Activated T-cell treated with anti-CD3 and anti-CD28 coated beads, Interleukin-2, amount 50 U/mL, for 72 hours (primary cell): ENCODE data around the gene RNF25. TPM values are rescaled to one million over a fixed set of nuclear protein-coding genes. Genes with fewer than 3 reads are reported as not detected.
"Not testable (repeated sequence)": the region's sequence is repeated elsewhere in the genome, so short reads cannot be mapped to it uniquely, and the experiment has no call there.

Experiments used
- ATAC-seq, 2 donors: fragments of 150-1000 bp; cut with Tn5 transposase; replicated peaks in 1 of 2; 2 replicates each; pipeline ENCODE4 v1.10.0; 2021; ENCODE audit warnings: moderate library complexity in 2 of 2, mild to moderate bottlenecking in 1 of 2
- DNase-seq, 2 donors: peaks; one replicate each; pipeline ENCODE4 v3.0.0; 2021 to 2022; ENCODE audit warnings: mixed read lengths in 1 of 2
- H3K27ac Mint-ChIP-seq: one replicate; pipeline ENCODE4 v1.8.0; 2022; ENCODE audit warnings: mild to moderate bottlenecking, moderate library complexity, mixed read lengths
- H3K27me3 Mint-ChIP-seq: one replicate; pipeline ENCODE4 v1.8.0; 2022; ENCODE audit warnings: low read depth, mixed read lengths
- H3K36me3 Mint-ChIP-seq, 2 donors: one replicate each; pipeline ENCODE4 v1.8.0; 2022; ENCODE audit warnings: mixed read lengths in 2 of 2, mild to moderate bottlenecking in 1 of 2; ENCODE audit not compliant: insufficient read depth in 2 of 2
- H3K4me1 Mint-ChIP-seq: one replicate; pipeline ENCODE4 v1.8.0; 2022; ENCODE audit warnings: low read depth, mixed read lengths
- H3K4me3 Mint-ChIP-seq, 2 donors: one replicate each; pipeline ENCODE4 v1.8.0; 2022; ENCODE audit warnings: mild to moderate bottlenecking in 2 of 2, mixed read lengths in 2 of 2, moderate library complexity in 2 of 2
- H3K9me3 Mint-ChIP-seq, 2 donors: one replicate each; pipeline ENCODE4 v1.8.0; 2022; ENCODE audit warnings: mixed read lengths in 2 of 2
- total RNA-seq, 2 donors: library from RNA; stranded (reverse); gene quantifications; one replicate each; pipeline ENCODE4 v1.2.3, GENCODE V29; 2022

Gene RNF25
- total RNA-seq, 2 donors from 2014 or later, result 18.5 to 24.5 TPM

DNA sequence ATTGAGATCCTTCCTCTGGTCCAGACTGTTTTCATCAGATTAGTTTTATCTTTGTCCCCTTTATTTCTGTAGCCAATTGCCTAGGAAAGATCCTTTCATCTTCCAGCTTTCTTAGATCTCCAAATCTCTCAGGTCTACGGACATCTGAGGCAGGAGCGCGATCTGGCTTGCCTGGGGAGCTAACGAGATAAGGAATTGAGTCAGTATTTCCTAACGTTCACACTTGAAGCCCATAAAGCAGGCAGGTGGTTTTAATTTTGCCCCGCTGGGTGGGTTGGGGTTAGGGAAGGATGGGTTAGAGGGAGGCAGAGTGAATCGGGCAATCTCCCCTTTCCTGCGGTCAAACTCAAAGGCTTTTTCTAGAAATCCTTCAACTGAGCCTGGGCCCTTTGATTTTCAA is 38.1 kb upstream of the RNF25 start:
- Mint-ChIP-seq H3K27me3 (peaks cover 12% of the 10 kb centered on the region), H3K27ac (no peak overlapping the region), H3K4me1 (peaks cover 18% of the 10 kb centered on the region), H3K4me3 (peak overlapping the region; percentile 99), H3K9me3 (no peaks in the 10 kb centered on the region), H3K36me3 (no peaks in the 10 kb centered on the region)
- DNase-seq (no peak), ATAC-seq (no peak)

DNA sequence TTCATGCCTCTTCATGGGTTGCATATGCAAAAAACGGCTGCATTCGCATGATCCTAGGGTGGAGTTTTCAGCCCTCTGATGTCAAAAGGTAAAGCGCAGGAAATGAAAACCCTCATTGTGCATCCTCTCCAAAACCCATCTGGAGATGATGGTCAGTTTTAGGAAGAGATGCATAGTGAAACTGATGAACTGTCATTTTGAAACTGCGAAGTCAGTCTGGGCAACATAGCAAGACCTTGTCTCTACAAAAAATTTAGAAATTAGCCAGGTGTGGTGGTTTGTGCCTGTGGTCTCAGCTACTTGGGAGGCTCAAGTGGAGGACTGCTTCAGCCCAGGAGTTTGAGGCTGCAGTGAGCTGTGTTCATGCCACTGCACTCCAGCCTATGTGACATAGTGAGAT is 36.3 kb upstream of the RNF25 start:
- ATAC-seq (no peak), DNase-seq (peak in 1 of 2 donors; percentile 5)
- H3K27me3 Mint-ChIP-seq, result peaks cover 12% of the 10 kb centered on the region
- H3K9me3 Mint-ChIP-seq, result no peaks in the 10 kb centered on the region
- H3K4me3 Mint-ChIP-seq, result no peak overlapping the region
- H3K36me3 Mint-ChIP-seq, result no peaks in the 10 kb centered on the region
- H3K27ac Mint-ChIP-seq, result peak overlapping the region; percentile 24
- H3K4me1 Mint-ChIP-seq, result peaks cover 11% of the 10 kb centered on the region

DNA sequence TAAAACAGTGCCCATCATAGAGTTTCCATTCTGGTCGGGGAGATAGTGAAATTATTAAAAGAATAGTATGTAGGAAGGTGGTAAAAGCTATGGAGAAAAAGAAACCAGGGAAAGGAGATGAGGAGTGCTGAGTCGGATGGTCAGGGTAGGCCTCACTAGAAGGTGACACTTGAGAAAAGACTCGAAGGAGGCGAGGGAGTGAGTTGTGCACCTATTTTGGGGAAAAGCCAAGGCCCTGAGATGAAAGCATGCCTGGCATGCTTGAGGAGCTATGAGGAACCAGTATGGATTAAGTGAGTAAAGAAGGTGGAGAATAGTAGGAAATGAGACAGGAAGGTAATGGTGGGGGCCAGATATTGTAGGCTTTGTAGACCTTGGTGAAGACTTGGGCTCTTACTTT is 31.5 kb upstream of the RNF25 start:
- Mint-ChIP-seq H3K4me1 (no peaks in the 10 kb centered on the region), H3K9me3 (no peaks in the 10 kb centered on the region), H3K27ac (no peak overlapping the region), H3K36me3 (no peaks in the 10 kb centered on the region), H3K4me3 (no peak overlapping the region), H3K27me3 (peaks cover 12% of the 10 kb centered on the region)
- DNase-seq (no peak), ATAC-seq (no peak)

DNA sequence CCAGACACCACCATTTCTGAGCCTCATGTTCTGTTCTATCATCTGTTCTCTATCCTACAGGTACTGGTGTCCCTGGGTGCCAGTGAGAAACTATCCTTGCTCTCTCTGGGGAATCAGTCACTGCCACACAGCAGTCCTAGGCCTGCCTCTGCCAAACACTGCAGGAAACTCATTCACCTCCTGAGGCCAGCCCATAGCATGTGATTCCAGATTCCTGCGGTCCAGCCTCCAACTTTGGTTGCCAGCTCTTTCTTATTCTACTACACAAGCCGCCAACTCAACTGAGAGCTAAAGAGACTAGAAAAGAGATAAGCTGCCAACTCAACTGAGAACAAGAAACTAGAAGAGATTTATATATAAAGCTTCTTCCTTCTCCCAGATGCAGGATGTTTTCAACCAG is 30.0 kb upstream of the RNF25 start:
- Mint-ChIP-seq H3K27ac (peak overlapping the region; percentile 16), H3K9me3 (no peaks in the 10 kb centered on the region), H3K27me3 (peaks cover 10% of the 10 kb centered on the region), H3K36me3 (no peaks in the 10 kb centered on the region), H3K4me1 (no peaks in the 10 kb centered on the region), H3K4me3 (no peak overlapping the region)
- no peak for ATAC-seq
- no peak for DNase-seq

DNA sequence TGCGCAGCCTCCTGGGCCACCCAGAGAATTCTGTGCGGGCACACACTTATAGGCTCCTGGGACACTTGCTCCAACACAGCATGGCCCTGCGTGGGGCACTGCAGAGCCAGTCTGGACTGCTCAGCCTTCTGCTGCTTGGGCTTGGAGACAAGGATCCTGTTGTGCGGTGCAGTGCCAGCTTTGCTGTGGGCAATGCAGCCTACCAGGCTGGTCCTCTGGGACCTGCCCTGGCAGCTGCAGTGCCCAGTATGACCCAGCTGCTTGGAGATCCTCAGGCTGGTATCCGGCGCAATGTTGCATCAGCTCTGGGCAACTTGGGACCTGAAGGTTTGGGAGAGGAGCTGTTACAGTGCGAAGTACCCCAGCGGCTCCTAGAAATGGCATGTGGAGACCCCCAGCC is 27.1 kb upstream of the RNF25 start:
- no peak for DNase-seq

DNA sequence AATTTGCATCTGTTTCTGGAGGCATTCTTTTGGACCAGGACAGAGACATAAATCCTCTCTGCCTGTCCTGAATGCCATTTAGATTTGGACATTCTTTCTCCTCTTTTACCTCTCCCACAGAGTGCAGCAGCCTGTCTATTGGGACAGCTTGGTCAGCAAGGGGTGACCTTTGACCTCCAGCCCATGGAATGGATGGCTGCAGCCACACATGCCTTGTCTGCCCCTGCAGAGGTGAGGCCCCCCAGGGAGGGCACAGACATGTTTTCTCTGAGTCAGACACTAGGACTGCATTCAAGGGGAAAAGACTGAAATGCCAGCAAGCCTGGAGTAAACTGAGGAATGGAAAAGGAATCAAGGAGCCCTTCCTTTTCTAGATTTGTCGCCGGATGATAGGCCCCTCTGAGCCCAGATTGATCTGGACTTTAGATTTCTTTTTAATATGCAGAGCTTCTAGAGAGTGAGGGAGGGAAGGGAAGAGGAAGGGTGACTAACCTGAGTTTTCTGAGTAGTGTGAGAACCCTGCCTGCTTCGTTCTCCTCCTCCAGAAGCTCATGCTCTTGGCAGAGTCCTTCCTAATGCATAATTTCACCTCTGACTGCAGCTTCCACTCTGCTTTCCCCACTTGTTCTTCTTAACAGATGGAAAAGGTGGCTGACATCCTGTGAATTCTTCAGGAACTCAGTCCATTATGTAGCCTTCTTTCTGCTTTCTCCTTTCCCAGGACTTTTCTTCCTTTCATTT is 22.8 kb upstream of the RNF25 start:
- Mint-ChIP-seq H3K36me3 (no peaks in the 10 kb centered on the region), H3K4me1 (no peaks in the 10 kb centered on the region), H3K9me3 (no peaks in the 10 kb centered on the region), H3K4me3 (no peak overlapping the region), H3K27ac (no peak overlapping the region), H3K27me3 (no peaks in the 10 kb centered on the region)
- no peak for DNase-seq
- ATAC-seq, result no peak

More for the DNA sequence above, 27.1 kb upstream of the RNF25 start:
- no peak for ATAC-seq
- Mint-ChIP-seq H3K27me3 (no peaks in the 10 kb centered on the region), H3K36me3 (no peaks in the 10 kb centered on the region), H3K27ac (no peak overlapping the region), H3K4me3 (no peak overlapping the region), H3K9me3 (no peaks in the 10 kb centered on the region), H3K4me1 (no peaks in the 10 kb centered on the region)

DNA sequence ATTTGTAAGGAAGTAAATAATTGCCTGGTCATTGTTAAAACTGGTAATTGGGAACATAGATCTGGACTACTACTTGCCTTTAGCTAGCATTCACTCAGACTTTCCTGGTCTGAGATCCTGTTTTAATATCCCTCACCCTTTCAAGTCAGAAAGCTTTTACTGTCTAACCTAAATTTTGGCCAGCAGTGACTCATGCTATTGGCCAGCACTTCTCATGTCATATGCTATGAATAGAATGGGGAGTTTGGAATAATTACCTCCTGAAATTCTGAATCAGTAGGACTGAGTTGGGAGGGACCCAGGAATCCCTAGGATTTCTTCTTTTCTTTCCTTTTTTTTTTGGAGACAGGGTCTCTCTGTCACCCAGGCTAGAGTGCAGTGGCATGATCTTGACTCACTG is 19.4 kb upstream of the RNF25 start:
- H3K9me3 Mint-ChIP-seq, result no peaks in the 10 kb centered on the region
- no peaks in the 10 kb centered on the region for H3K36me3 Mint-ChIP-seq
- ATAC-seq (no peak), DNase-seq (no peak)
- no peaks in the 10 kb centered on the region for H3K27me3 Mint-ChIP-seq
- no peak overlapping the region for H3K4me3 Mint-ChIP-seq
- H3K27ac Mint-ChIP-seq, result no peak overlapping the region
- no peaks in the 10 kb centered on the region for H3K4me1 Mint-ChIP-seq

DNA sequence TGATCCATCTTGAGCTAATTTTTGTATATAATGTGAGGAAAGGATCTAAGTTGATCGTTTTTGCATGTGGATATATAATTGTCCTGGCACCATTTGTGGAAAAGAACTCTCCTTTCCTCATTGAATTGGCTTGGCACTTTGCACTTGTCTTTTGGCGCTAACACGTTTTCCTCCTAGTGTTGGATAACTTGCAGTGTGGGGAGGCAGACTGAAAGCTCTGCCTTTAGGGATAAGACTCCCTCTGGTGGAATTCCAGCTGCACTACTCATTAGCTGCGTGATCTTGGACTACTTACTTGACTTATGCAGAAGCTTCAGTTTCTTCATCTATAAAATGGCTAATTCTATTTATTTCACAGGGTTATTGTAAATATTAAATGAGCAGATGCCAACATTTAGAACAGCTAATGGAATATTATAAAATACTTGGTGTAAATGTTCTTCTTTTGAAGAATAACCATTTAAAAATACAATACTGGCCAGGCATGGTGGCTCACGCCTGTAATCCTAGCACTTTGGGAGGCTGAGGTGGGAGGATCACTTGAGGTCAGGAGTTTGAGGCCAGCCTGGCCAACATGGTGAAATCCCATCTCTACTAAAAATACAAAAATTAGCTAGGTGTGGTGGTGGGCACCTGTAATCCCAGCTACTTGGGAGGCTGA is 15.7 kb upstream of the RNF25 start:
- H3K4me3 Mint-ChIP-seq, H3K27ac Mint-ChIP-seq, H3K9me3 Mint-ChIP-seq, H3K36me3 Mint-ChIP-seq, H3K27me3 Mint-ChIP-seq, H3K4me1 Mint-ChIP-seq: not testable (repeated sequence)
- ATAC-seq (peak in 1 of 2 donors; percentile 66), DNase-seq (peak in 1 of 2 donors; percentile 13)

DNA sequence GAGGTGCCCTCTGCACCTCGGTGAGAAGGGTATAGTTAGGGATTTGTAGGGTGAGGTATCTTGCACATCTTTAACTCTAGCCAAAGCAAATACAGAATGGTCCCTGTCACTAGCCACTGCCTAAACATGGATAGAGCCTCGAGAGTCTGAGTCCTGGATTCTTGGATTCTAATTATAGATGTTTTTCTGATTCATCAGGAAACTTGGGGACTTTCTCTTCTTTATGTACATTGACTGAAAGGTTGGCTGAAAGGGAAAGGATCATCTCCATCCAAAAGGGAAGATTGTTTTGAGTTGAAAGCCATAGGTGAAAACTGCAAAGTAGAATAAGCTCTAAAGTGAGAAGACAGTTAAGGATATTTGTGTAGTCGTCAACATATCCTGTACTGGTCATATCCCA is 8.3 kb upstream of the RNF25 start:
- no peak overlapping the region for H3K4me3 Mint-ChIP-seq
- no peaks in the 10 kb centered on the region for H3K9me3 Mint-ChIP-seq
- no peak overlapping the region for H3K27ac Mint-ChIP-seq
- no peaks in the 10 kb centered on the region for H3K4me1 Mint-ChIP-seq
- no peaks in the 10 kb centered on the region for H3K36me3 Mint-ChIP-seq
- no peaks in the 10 kb centered on the region for H3K27me3 Mint-ChIP-seq
- ATAC-seq (no peak), DNase-seq (no peak)

DNA sequence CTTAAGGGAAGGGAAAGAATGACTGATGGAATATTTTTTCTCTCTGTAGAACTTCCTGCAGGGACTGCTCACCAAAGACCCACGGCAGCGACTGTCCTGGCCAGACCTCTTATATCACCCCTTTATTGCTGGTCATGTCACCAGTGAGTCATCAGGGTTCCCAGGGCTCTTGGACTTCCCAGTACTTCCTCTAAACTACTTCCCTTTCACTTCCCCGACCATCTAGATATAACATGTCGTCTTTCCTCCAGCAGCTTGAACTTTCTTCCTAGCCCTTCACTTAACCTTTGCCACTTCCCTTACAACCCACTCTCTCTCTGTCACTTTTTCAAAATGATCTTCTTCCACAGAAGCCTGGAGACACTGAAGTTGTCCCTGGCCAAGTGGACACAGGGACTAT is 7.3 kb upstream of the RNF25 start:
- Mint-ChIP-seq H3K36me3 (no peaks in the 10 kb centered on the region), H3K27me3 (no peaks in the 10 kb centered on the region), H3K4me3 (no peak overlapping the region), H3K9me3 (no peaks in the 10 kb centered on the region), H3K27ac (no peak overlapping the region), H3K4me1 (no peaks in the 10 kb centered on the region)
- no peak for ATAC-seq
- DNase-seq, result no peak

DNA sequence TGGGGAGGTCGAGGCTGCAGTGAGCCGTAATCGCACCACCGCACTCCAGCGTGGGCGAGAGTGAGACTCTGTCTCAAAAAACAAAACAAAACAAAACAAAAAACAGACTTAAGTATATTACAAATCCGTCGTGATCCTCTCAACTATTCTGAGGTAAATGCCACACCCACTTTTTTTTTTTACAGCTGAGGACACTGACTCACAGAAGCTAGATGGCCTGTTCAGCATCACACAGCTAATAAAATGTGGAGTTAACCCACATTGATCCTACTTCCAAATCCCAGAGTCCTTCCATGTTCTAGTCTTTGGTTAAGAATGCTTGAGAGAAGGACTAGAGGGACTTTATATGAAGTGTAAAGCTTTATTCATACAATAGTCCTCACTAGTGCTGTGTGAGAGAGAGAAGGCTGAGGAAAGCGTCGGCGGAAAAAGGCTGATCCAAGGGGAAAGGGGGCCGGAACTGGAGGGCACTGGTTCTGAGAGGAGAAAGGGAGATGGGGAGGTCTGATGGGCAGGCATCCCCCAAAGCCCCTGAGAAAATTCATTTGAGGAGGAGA is 627 bp downstream of the RNF25 start:
- peak overlapping the region; percentile 92 for H3K27ac Mint-ChIP-seq
- H3K36me3 Mint-ChIP-seq, result no peaks in the 10 kb centered on the region
- DNase-seq, result no peak
- H3K9me3 Mint-ChIP-seq, result no peaks in the 10 kb centered on the region
- peaks cover 23% of the 10 kb centered on the region for H3K4me1 Mint-ChIP-seq
- no peaks in the 10 kb centered on the region for H3K27me3 Mint-ChIP-seq
- peak overlapping the region; percentile 96 to 99 for H3K4me3 Mint-ChIP-seq
- no peak for ATAC-seq

DNA sequence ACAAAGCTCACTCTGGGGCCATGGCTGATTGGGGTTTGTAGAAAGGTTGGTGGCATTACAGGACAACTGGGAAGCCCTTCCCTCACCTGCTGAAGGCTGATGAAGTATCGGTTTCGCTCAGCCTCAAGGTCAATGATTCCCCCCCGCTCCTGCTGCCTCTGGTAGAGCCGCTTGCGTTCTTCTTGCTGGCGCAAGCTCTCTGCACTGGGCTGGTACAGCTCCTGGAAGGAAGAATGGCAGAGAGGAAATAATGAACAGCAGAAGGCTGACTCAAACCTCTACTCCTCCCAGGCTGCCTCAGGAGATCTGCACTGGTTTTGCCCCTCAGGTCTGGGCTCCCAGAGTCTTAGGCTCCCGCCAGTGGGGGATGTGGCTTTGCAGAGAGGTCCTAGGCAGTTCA is 7.1 kb downstream of the RNF25 start:
- Mint-ChIP-seq H3K36me3 (peaks cover 7 to 11% of the 10 kb centered on the region in 2 donors), H3K27ac (no peak overlapping the region), H3K27me3 (no peaks in the 10 kb centered on the region), H3K9me3 (no peaks in the 10 kb centered on the region), H3K4me3 (no peak overlapping the region), H3K4me1 (peaks cover 23% of the 10 kb centered on the region)
- ATAC-seq (no peak), DNase-seq (no peak)

DNA sequence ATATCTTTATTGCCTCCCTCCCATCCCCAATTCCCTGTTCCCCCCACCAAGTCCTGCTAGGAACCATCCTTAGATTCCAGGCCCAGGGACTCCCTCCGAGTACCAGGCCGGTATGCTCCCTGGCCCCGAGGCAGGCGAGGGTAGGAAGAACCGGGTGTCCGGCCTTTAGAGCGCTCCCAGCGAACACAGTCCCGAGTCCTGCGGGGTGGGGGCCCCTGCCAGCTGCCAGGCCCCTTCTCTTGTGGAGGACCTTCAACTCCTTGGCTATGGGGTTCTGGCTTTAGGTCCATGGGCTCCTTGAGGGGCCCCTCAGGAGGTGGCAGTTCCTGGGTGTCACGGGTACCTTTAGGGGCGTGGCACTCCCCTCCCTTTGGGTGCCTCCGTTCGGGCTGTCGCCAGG is 7.9 kb downstream of the RNF25 start:
- peaks cover 7 to 11% of the 10 kb centered on the region in 2 donors for H3K36me3 Mint-ChIP-seq
- H3K4me3 Mint-ChIP-seq, result no peak overlapping the region
- no peaks in the 10 kb centered on the region for H3K9me3 Mint-ChIP-seq

More for the DNA sequence above, 7.9 kb downstream of the RNF25 start:
- no peak for ATAC-seq
- H3K27me3 Mint-ChIP-seq, result no peaks in the 10 kb centered on the region
- no peak overlapping the region for H3K27ac Mint-ChIP-seq
- peaks cover 27% of the 10 kb centered on the region for H3K4me1 Mint-ChIP-seq
- DNase-seq, result no peak
